ENCODE results near the gene GRPEL1. TPM values are rescaled to one million over a fixed set of nuclear protein-coding genes. Genes with fewer than 3 reads are reported as not detected.

GRPEL1 gene
- total RNA-seq, 1 experiment from 2014 or later: 47.3 TPM

DNA sequence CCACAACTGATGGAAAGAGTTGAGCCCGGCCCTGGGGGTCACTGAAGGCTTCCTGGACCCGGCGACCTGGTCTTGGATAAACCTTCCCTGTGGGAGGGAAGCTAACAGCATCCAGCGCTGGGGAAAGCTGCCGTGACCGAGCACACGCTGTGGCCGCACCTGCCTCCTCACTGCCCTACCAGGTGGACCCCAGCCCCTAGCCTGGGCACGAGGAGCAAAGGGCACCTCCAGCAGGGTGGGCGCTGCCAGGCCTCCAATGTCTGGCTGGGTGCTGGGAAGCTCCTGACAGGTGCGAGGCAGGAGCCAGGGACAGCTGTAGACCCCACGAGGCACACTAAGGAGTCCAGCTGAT, 16.7 kb downstream of the GRPEL1 start:
- BruUV-seq (replicated peaks): no TSS peak
- no peak for DNase-seq
- Histone ChIP-seq H3K9me3 (no peaks in the 10 kb centered on the region), H3K36me3 (ENCODE audit: control insufficient read depth, insufficient read depth, low read length) (no peaks in the 10 kb centered on the region; the same call in 1 of the 2 replicates), H3K4me3 (ENCODE audit: low read depth, low read length) (no peak overlapping the region), H3K27me3 (replicated peaks; ENCODE audit: control insufficient read depth, insufficient read depth, low read length) (no peaks in the 10 kb centered on the region), H3K4me1 (no peaks in the 10 kb centered on the region)
- no peaks in the 10 kb centered on the region for H3K9me3 Mint-ChIP-seq (ENCODE audit: unreplicated experiment)
- H3K27me3 Mint-ChIP-seq (ENCODE audit: insufficient read depth, unreplicated experiment): no peaks in the 10 kb centered on the region
- peaks cover 19% of the 10 kb centered on the region for H3K36me3 Mint-ChIP-seq (ENCODE audit: insufficient read depth, unreplicated experiment)
- no peaks in the 10 kb centered on the region for H3K4me1 Mint-ChIP-seq (ENCODE audit: low read depth, unreplicated experiment)
- no peak overlapping the region for H3K4me3 Mint-ChIP-seq (ENCODE audit: unreplicated experiment)
- H3K27ac Mint-ChIP-seq (ENCODE audit: unreplicated experiment): no peak overlapping the region
- TF ChIP-seq, protein P1, sequence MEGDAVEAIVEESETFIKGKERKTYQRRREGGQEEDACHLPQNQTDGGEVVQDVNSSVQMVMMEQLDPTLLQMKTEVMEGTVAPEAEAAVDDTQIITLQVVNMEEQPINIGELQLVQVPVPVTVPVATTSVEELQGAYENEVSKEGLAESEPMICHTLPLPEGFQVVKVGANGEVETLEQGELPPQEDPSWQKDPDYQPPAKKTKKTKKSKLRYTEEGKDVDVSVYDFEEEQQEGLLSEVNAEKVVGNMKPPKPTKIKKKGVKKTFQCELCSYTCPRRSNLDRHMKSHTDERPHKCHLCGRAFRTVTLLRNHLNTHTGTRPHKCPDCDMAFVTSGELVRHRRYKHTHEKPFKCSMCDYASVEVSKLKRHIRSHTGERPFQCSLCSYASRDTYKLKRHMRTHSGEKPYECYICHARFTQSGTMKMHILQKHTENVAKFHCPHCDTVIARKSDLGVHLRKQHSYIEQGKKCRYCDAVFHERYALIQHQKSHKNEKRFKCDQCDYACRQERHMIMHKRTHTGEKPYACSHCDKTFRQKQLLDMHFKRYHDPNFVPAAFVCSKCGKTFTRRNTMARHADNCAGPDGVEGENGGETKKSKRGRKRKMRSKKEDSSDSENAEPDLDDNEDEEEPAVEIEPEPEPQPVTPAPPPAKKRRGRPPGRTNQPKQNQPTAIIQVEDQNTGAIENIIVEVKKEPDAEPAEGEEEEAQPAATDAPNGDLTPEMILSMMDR (IDR thresholded peaks at IDR 0.05; ENCODE audit: insufficient read depth in 1 of 2, low read depth in 1 of 2, low read length in 1 of 2, severe bottlenecking in 1 of 2, unreplicated experiment in 1 of 2): no peak
- ChIA-PET CTCF (no interaction called here), POLR2A (no interaction called here)
- intact Hi-C loops (cut with micrococcal nuclease; ENCODE audit: unreplicated experiment): no loop called here

DNA sequence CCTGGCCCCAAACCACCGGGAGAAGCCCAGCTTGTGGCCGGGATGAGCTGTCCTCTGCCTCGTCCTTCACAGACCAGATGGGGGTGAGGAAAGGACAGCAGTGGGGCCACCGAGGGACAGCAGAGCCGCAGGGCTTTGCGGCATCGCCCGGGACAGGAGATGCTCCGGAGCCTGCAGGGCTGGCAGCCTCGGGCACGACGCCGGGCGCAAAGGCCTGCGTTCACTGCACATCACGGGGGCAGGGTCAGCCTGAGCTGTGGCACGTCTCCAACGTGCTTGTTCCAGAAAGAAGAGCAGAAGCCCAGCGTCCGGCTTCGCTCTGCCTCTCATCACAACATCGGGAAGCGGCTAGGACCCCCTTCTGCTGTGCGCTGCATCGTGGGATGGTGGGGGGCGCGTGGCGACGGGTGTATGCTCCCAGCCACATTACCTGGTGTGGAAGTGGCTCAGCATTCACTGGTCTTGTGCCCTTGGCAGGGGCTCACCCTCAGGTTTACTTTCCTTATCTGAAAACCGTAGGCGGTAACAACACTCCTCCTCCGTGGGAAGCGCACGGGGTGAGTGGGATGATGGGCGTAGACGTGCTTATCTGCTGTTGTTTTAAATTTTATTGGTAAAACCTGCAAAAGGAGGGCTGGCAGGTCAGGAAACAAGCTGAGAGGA, 17.3 kb downstream of the GRPEL1 start:
- ChIA-PET CTCF (no interaction called here), POLR2A (no interaction called here)
- BruUV-seq (replicated peaks): no TSS peak
- TF ChIP-seq, protein P1 (IDR thresholded peaks at IDR 0.05; ENCODE audit: insufficient read depth in 1 of 2, low read depth in 1 of 2, low read length in 1 of 2, severe bottlenecking in 1 of 2, unreplicated experiment in 1 of 2): no peak
- no peaks in the 10 kb centered on the region for H3K9me3 Mint-ChIP-seq (ENCODE audit: unreplicated experiment)
- H3K4me1 Mint-ChIP-seq (ENCODE audit: low read depth, unreplicated experiment): peaks cover 1% of the 10 kb centered on the region
- Histone ChIP-seq H3K36me3 (ENCODE audit: control insufficient read depth, insufficient read depth, low read length) (no peaks in the 10 kb centered on the region; the same call in 1 of the 2 replicates), H3K27me3 (replicated peaks; ENCODE audit: control insufficient read depth, insufficient read depth, low read length) (no peaks in the 10 kb centered on the region), H3K9me3 (no peaks in the 10 kb centered on the region), H3K4me3 (ENCODE audit: low read depth, low read length) (no peak overlapping the region), H3K4me1 (no peaks in the 10 kb centered on the region)
- intact Hi-C loops (cut with micrococcal nuclease; ENCODE audit: unreplicated experiment): no loop called here
- H3K27me3 Mint-ChIP-seq (ENCODE audit: insufficient read depth, unreplicated experiment): no peaks in the 10 kb centered on the region
- no peak for DNase-seq
- H3K36me3 Mint-ChIP-seq (ENCODE audit: insufficient read depth, unreplicated experiment): peaks cover 13% of the 10 kb centered on the region
- H3K4me3 Mint-ChIP-seq (ENCODE audit: unreplicated experiment): no peak overlapping the region
- no peak overlapping the region for H3K27ac Mint-ChIP-seq (ENCODE audit: unreplicated experiment)

DNA sequence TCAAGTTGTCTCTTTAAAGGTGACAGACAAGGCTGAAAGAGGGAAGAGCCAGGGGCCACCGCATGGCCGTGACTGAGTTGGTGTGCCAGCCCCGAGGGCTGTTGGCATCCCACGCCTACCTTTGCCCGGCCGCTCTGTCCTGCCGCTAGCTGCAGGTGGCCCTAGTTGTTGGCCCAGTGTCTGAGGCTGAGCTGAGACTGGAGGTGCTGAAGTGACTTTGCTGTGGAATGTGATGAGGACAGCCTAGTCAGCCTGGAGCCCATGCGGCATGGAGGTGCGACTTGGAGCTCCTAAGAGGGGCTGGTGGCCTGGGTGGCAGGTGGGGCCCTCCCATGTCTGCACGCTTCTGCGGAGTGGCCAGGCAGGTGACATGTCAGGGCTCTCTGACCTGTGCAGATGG, 18.1 kb downstream of the GRPEL1 start:
- no peak for DNase-seq
- BruUV-seq (replicated peaks): no TSS peak
- Mint-ChIP-seq H3K4me3 (ENCODE audit: unreplicated experiment) (no peak overlapping the region), H3K36me3 (ENCODE audit: insufficient read depth, unreplicated experiment) (peaks cover 9% of the 10 kb centered on the region), H3K4me1 (ENCODE audit: low read depth, unreplicated experiment) (peaks cover 10% of the 10 kb centered on the region), H3K9me3 (ENCODE audit: unreplicated experiment) (no peaks in the 10 kb centered on the region), H3K27ac (ENCODE audit: unreplicated experiment) (no peak overlapping the region), H3K27me3 (ENCODE audit: insufficient read depth, unreplicated experiment) (no peaks in the 10 kb centered on the region)
- H3K4me1 ChIP-seq: 0 out of 2 replicates have a peak, but pooled peaks cover under 1% of the 10 kb centered on the region
- POLR2A ChIA-PET: no interaction called here
- H3K36me3 ChIP-seq (ENCODE audit: control insufficient read depth, insufficient read depth, low read length): no peaks in the 10 kb centered on the region; the same call in 1 of the 2 replicates
- CTCF ChIA-PET: no interaction called here
- H3K4me3 ChIP-seq (ENCODE audit: low read depth, low read length): no peak overlapping the region
- H3K9me3 ChIP-seq: no peaks in the 10 kb centered on the region
- TF ChIP-seq, protein P1 (IDR thresholded peaks at IDR 0.05; ENCODE audit: insufficient read depth in 1 of 2, low read depth in 1 of 2, low read length in 1 of 2, severe bottlenecking in 1 of 2, unreplicated experiment in 1 of 2): no peak
- intact Hi-C loops (cut with micrococcal nuclease; ENCODE audit: unreplicated experiment): no loop called here
- H3K27me3 ChIP-seq (replicated peaks; ENCODE audit: control insufficient read depth, insufficient read depth, low read length): no peaks in the 10 kb centered on the region

All from Caco-2 (cell line).